ENCODE results near the gene OR10H5.
"Not testable (repeated sequence)": the region's sequence is repeated elsewhere in the genome, so short reads cannot be mapped to it uniquely, and the experiment has no call there.

OR10H5 gene

GRCh38 chr19:15813916-15814315 is 26.5 kb downstream of the OR10H5 start:
- no peak overlapping the region for H3K27ac ChIP-seq
- TF ChIP-seq CTCF (conservative IDR thresholded peaks at IDR 0.05): no peak

GRCh38 chr19:15815306-15815705 is 27.8 kb downstream of the OR10H5 start, which contains the start of gene OR10H1:
TSS of gene OR10H1 (minus strand) at chr19:15815664. CDS start at chr19:15808037, 7,627 bp downstream.
- no peak within 1 kb of the TSS for H3K27ac ChIP-seq
- no peak for TF ChIP-seq CTCF (conservative IDR thresholded peaks at IDR 0.05)

- TF ChIP-seq CTCF (conservative IDR thresholded peaks at IDR 0.05): no peak
Measured at GRCh38 chr19:15820646-15821045, 33.2 kb downstream of the OR10H5 start.

GRCh38 chr19:15825753-15826152 is 38.3 kb downstream of the OR10H5 start:
- TF ChIP-seq CTCF (conservative IDR thresholded peaks at IDR 0.05): no peak
- no peak overlapping the region for H3K27ac ChIP-seq

More at GRCh38 chr19:15820646-15821045, 33.2 kb downstream of the OR10H5 start:
- no peak overlapping the region for H3K27ac ChIP-seq

- no peak for TF ChIP-seq CTCF (conservative IDR thresholded peaks at IDR 0.05)
- H3K27ac ChIP-seq: no peak overlapping the region
Measured at GRCh38 chr19:15828121-15828610, 40.7 kb downstream of the OR10H5 start.

GRCh38 chr19:15828611-15829305 is 41.3 kb downstream of the OR10H5 start:
- not testable (repeated sequence) for H3K27ac ChIP-seq

GRCh38 chr19:15829306-15829698 is 41.8 kb downstream of the OR10H5 start:
- no peak overlapping the region for H3K27ac ChIP-seq
- no peak for TF ChIP-seq CTCF (conservative IDR thresholded peaks at IDR 0.05)

GRCh38 chr19:15829786-15830185 is 42.3 kb downstream of the OR10H5 start:
- TF ChIP-seq CTCF (conservative IDR thresholded peaks at IDR 0.05): no peak
- no peak overlapping the region for H3K27ac ChIP-seq

Measured in VCaP (cell line).